Measurements from ENCODE around the gene EIF3D.

The EIF3D gene

DNA sequence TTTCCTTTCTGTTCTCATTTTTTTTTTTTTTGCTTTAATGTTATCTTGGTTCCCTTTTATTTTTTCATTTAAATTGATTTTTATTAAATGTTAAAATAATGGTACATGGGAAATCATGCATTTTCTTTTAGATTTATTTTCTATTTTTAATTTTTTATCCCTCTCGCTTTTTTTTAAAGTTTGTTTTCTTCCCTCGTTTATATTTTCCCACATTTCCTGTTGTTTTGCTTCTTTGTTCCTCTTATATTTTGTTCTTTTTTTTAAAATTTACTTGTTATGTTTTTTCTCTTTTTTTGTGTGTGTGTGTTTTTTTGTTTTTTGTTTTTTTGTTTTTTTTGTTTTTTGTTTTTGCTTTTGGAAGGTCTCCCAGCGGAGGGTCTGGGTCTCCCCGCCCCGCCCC, 34.9 kb upstream of the EIF3D start:
- Histone ChIP-seq H2AFZ (ENCODE audit: low read depth) (no peak overlapping the region), H3K79me2 (ENCODE audit: insufficient read depth, low read depth) (no peaks in the 10 kb centered on the region), H3K9ac (no peak overlapping the region), H3K36me3 (ENCODE audit: insufficient read depth) (no peaks in the 10 kb centered on the region), H4K20me1 (ENCODE audit: insufficient read depth) (no peaks in the 10 kb centered on the region), H3K27me3 (ENCODE audit: insufficient read depth, low read depth) (peaks cover 93% of the 10 kb centered on the region), H3K27ac (no peak overlapping the region), H3K4me3 (IDR thresholded peaks at IDR 0.05; ENCODE audit: insufficient read depth, low read depth, low read length) (no peak overlapping the region), H3K4me2 (no peak overlapping the region), H3K4me1 (ENCODE audit: low read depth, poor library complexity, severe bottlenecking) (no peaks in the 10 kb centered on the region)
- TF ChIP-seq, protein P1, sequence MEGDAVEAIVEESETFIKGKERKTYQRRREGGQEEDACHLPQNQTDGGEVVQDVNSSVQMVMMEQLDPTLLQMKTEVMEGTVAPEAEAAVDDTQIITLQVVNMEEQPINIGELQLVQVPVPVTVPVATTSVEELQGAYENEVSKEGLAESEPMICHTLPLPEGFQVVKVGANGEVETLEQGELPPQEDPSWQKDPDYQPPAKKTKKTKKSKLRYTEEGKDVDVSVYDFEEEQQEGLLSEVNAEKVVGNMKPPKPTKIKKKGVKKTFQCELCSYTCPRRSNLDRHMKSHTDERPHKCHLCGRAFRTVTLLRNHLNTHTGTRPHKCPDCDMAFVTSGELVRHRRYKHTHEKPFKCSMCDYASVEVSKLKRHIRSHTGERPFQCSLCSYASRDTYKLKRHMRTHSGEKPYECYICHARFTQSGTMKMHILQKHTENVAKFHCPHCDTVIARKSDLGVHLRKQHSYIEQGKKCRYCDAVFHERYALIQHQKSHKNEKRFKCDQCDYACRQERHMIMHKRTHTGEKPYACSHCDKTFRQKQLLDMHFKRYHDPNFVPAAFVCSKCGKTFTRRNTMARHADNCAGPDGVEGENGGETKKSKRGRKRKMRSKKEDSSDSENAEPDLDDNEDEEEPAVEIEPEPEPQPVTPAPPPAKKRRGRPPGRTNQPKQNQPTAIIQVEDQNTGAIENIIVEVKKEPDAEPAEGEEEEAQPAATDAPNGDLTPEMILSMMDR (conservative IDR thresholded peaks at IDR 0.05; ENCODE audit: low read depth, low read length): no peak

DNA sequence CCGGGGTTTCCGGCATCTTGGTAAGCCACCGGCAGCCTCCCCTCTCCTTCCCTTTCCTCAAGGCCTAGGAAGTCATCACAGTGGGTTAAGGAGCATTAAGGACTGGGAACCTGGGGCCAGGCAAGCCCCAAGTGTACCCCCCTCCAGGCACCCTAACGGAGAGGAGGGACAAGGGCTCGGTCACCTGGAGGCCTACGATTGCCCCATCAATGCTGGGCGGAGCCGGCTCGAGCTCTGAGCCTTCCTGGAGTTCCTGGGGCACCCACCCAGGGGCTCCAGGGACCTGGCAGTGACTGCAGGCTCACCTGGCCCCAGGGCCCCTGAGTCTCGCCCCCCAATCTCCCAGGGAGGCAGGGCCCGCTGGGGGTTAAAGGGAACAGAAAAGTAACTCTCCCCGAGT, 34.5 kb upstream of the EIF3D start:
- Histone ChIP-seq H3K4me1 (ENCODE audit: low read depth, poor library complexity, severe bottlenecking) (no peaks in the 10 kb centered on the region), H3K36me3 (ENCODE audit: insufficient read depth) (no peaks in the 10 kb centered on the region), H2AFZ (ENCODE audit: low read depth) (no peak overlapping the region), H3K4me3 (IDR thresholded peaks at IDR 0.05; ENCODE audit: insufficient read depth, low read depth, low read length) (no peak overlapping the region), H3K79me2 (ENCODE audit: insufficient read depth, low read depth) (no peaks in the 10 kb centered on the region), H3K9ac (no peak overlapping the region), H4K20me1 (ENCODE audit: insufficient read depth) (no peaks in the 10 kb centered on the region), H3K27ac (no peak overlapping the region), H3K4me2 (no peak overlapping the region), H3K27me3 (ENCODE audit: insufficient read depth, low read depth) (peaks cover 91% of the 10 kb centered on the region)
- TF ChIP-seq, protein P1 (conservative IDR thresholded peaks at IDR 0.05; ENCODE audit: low read depth, low read length): no peak

DNA sequence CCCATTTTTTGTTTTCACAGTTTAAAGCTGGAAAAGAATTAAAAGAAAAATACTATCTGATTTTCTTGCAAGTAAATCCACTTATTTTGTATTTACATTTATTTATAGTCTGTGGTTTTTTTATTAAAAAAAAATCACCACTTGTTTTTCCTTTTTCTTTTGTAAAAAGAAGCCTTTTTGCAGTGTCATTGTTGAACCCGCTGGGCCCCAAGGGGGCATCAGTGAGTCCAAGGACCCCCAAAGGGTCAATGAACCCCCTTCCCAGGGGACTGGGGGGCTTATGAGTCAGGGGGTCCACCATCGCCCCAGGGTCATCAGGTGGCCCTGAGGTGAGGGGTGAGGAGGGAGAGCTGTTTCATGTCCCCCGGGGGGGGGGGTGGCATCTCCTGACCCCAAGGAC, 34.0 kb upstream of the EIF3D start:
- no peak overlapping the region for H3K4me3 ChIP-seq (IDR thresholded peaks at IDR 0.05; ENCODE audit: insufficient read depth, low read depth, low read length)
- H3K79me2 ChIP-seq (ENCODE audit: insufficient read depth, low read depth): no peaks in the 10 kb centered on the region
- no peaks in the 10 kb centered on the region for H3K4me1 ChIP-seq (ENCODE audit: low read depth, poor library complexity, severe bottlenecking)
- no peak overlapping the region for H3K9ac ChIP-seq
- peaks cover 91% of the 10 kb centered on the region for H3K27me3 ChIP-seq (ENCODE audit: insufficient read depth, low read depth)
- H4K20me1 ChIP-seq (ENCODE audit: insufficient read depth): no peaks in the 10 kb centered on the region
- no peak overlapping the region for H2AFZ ChIP-seq (ENCODE audit: low read depth)
- H3K27ac ChIP-seq: no peak overlapping the region
- no peak overlapping the region for H3K4me2 ChIP-seq
- H3K36me3 ChIP-seq (ENCODE audit: insufficient read depth): no peaks in the 10 kb centered on the region
- TF ChIP-seq, protein P1 (conservative IDR thresholded peaks at IDR 0.05; ENCODE audit: low read depth, low read length): no peak

DNA sequence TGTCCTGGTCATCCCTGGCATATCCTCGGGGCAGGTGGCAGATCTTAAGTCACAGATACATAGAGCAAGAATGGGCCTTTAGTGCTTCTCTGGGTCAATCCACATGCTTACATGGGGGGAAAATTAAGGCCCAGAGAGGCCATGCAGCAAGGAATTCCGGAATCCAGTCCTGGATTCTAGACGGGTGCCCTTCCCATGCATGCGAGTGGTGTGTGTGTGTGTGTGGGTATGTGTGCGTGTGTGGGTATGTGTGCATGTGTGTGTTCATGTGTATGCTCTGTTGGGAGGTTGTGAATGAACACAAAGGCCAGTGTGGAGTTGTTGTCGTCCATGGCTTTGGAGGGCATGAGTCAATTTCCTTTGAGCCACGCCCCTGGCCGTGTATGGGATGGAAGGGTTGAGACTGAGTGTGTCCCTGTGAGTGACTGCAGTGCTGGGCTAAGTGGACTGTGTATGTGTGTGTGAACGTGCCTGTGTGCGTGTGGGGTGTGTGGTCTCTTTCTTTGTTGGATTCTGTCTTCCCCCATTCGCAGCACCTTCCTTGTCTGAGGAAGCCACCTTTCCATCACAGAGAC, 33.4 kb upstream of the EIF3D start:
- H3K27me3 ChIP-seq (ENCODE audit: insufficient read depth, low read depth): peaks cover 90% of the 10 kb centered on the region
- no peak overlapping the region for H3K27ac ChIP-seq
- no peaks in the 10 kb centered on the region for H4K20me1 ChIP-seq (ENCODE audit: insufficient read depth)
- no peak overlapping the region for H2AFZ ChIP-seq (ENCODE audit: low read depth)
- H3K4me3 ChIP-seq (IDR thresholded peaks at IDR 0.05; ENCODE audit: insufficient read depth, low read depth, low read length): no peak overlapping the region
- no peaks in the 10 kb centered on the region for H3K4me1 ChIP-seq (ENCODE audit: low read depth, poor library complexity, severe bottlenecking)
- no peaks in the 10 kb centered on the region for H3K79me2 ChIP-seq (ENCODE audit: insufficient read depth, low read depth)
- H3K4me2 ChIP-seq: no peak overlapping the region
- H3K36me3 ChIP-seq (ENCODE audit: insufficient read depth): no peaks in the 10 kb centered on the region
- TF ChIP-seq, protein P1 (conservative IDR thresholded peaks at IDR 0.05; ENCODE audit: low read depth, low read length): no peak
- H3K9ac ChIP-seq: no peak overlapping the region

All from KMS-11 (cell line).